Glomerular visceral epithelial cell (primary cell): ENCODE measurements around the gene CADM4.

Experiments used
- DNase-seq: peaks from one replicate; pipeline ENCODE4 v3.0.0-alpha.2; 2016; ENCODE audit errors: extremely low spot score

The CADM4 gene

GRCh38 chr19:43586346-43586745, 53.3 kb downstream of the CADM4 start:
- no peak for DNase-seq

- peak; percentile 56 for DNase-seq
These were observed 55.2 kb downstream of the CADM4 start for GRCh38 chr19:43584484-43584883.

GRCh38 chr19:43582495-43582894, 57.2 kb downstream of the CADM4 start:
- no peak for DNase-seq

- no peak for DNase-seq
These were observed 58.2 kb downstream of the CADM4 start for GRCh38 chr19:43581467-43581866.

- DNase-seq = no peak
These were observed 60.9 kb downstream of the CADM4 start for GRCh38 chr19:43578787-43579186.

- no peak for DNase-seq
These were observed 63.4 kb downstream of the CADM4 start for GRCh38 chr19:43575955-43576878.

GRCh38 chr19:43575156-43575950, 64.3 kb downstream of the CADM4 start, which contains the start of the genes PINLYP and XRCC1:
Gene PINLYP (plus strand): TSS chr19:43575801. CDS start chr19:43577192, 1,391 bp downstream.
Gene XRCC1 (minus strand): TSS chr19:43575527. CDS start chr19:43575458, 69 bp downstream.
- DNase-seq = peak; percentile 99

- DNase-seq = peak; percentile 95
These were observed 65.1 kb downstream of the CADM4 start for GRCh38 chr19:43574424-43575155.
